22Rv1 (cell line): ENCODE measurements around the gene SP140.

Source experiments
- CTCF ChIP-seq: fragments of 450-650 bp; IDR thresholded peaks from 2 replicates; pipeline ENCODE4 v1.5.1; 2017; ENCODE audit warnings: mild to moderate bottlenecking
- ZFX ChIP-seq: fragments of 450-650 bp; IDR thresholded peaks from 2 replicates; pipeline ENCODE4 v1.6.1; 2017; ENCODE audit warnings: antibody characterized with exemption, borderline replicate concordance

GRCh38 chr2:230219419-230220331 is 5.9 kb upstream of the SP140 start, which contains the start of gene SP110:
- TF ChIP-seq CTCF = no peak
- no peak for TF ChIP-seq ZFX
